Tibial nerve (tissue), 4 donors: Measurements from ENCODE around the gene CALHM5. TPM values are rescaled to one million over a fixed set of nuclear protein-coding genes. Genes with fewer than 3 reads are reported as not detected.

Experiments
- DNase-seq, 2 donors: peaks; one replicate each; pipeline ENCODE4 v3.0.0-alpha.2; 2019; ENCODE audit warnings: low spot score in 2 of 2
- H3K27ac ChIP-seq, 4 donors: fragments of 200-600 bp; sonication (generic) in 3 of 4; one replicate each; pipeline ENCODE4 v1.5.1; 2017 to 2019; ENCODE audit warnings: mild to moderate bottlenecking in 1 of 4
- H3K27me3 ChIP-seq, 2 donors: fragments of 200-600 bp; sonication (generic) in 1 of 2; one replicate each; pipeline versions ENCODE4 v1.5.1 to v1.6.0; 2017 to 2019
- H3K36me3 ChIP-seq, 3 donors: fragments of 200-600 bp; sonication (generic); one replicate each; pipeline ENCODE4 v1.5.1; 2018 to 2019
- H3K4me1 ChIP-seq, 4 donors: fragments of 200-600 bp; sonication (generic) in 3 of 4; one replicate each; pipeline ENCODE4 v1.5.1; 2017 to 2019
- H3K4me3 ChIP-seq, 4 donors: fragments of 200-600 bp; sonication (generic) in 3 of 4; one replicate each; pipeline ENCODE4 v1.5.1; 2017 to 2019; ENCODE audit warnings: mild to moderate bottlenecking in 1 of 4, moderate library complexity in 1 of 4
- H3K9me3 ChIP-seq, 4 donors: fragments of 200-600 bp; sonication (generic) in 3 of 4; one replicate each; pipeline ENCODE4 v1.5.1; 2017 to 2019
- EP300 ChIP-seq, 2 donors: sonication (generic); formaldehyde crosslinking; IDR thresholded peaks; one replicate each; pipeline ENCODE4 v1.6.1; 2017; ENCODE audit warnings: antibody characterized with exemption in 2 of 2, mild to moderate bottlenecking in 1 of 2
- POLR2A ChIP-seq, 2 donors: fragments of 450-650 bp; IDR thresholded peaks; one replicate each; pipeline ENCODE4 v1.6.1; 2017; ENCODE audit warnings: antibody characterized with exemption in 2 of 2, mild to moderate bottlenecking in 2 of 2, moderate library complexity in 2 of 2
- WGBS, 2 donors: methylation state at CpG; one replicate each; pipeline ENCODE4 v1.1.5; 2018; 5-methylcytosine and 5-hydroxymethylcytosine counted together
- total RNA-seq, 4 donors: library from RNA; depleted of rRNA; stranded (reverse); fragments of >200 nt; gene quantifications; one replicate each; pipeline ENCODE4 v1.1.0, GENCODE V29; 2016
- TF ChIP-seq, protein P1 (sequence below), 5 experiments: fragments of 200-600 bp in 3 of 5; fragments of 450-650 bp in 2 of 5; sonication (generic) in 3 of 5; IDR thresholded peaks; one replicate each; pipeline ENCODE4 v1.5.1; 2016 to 2019; ENCODE audit warnings: antibody characterized with exemption in 5 of 5, mild to moderate bottlenecking in 3 of 5, moderate library complexity in 2 of 5

The CALHM5 gene
- total RNA-seq, 4 donors from 2014 or later = 4.5 to 5.7 (median 5.0) TPM

DNA sequence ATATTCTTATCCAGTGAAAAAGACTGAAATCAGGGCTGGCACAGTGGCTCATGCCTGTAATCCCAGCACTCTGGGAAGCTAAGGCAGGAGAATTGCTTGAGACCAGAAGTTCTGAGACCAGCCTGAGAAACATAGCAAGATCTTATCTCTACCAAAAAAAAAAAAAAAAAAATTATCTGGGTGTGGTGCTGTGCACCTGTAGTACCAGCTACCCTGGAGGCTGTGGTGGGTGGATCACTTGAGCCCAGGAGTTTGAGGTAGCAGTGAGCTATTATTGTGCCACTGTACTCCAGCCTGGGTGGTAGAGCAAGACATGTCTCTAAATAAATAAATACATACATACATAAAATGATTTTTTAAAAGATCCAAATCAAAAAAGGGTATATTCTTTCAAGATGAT is 43.9 kb upstream of the CALHM5 start:
- TF ChIP-seq POLR2A (IDR thresholded peaks at IDR 0.05) (no peak), EP300 (IDR thresholded peaks at IDR 0.05) (no peak)
- TF ChIP-seq, protein P1, sequence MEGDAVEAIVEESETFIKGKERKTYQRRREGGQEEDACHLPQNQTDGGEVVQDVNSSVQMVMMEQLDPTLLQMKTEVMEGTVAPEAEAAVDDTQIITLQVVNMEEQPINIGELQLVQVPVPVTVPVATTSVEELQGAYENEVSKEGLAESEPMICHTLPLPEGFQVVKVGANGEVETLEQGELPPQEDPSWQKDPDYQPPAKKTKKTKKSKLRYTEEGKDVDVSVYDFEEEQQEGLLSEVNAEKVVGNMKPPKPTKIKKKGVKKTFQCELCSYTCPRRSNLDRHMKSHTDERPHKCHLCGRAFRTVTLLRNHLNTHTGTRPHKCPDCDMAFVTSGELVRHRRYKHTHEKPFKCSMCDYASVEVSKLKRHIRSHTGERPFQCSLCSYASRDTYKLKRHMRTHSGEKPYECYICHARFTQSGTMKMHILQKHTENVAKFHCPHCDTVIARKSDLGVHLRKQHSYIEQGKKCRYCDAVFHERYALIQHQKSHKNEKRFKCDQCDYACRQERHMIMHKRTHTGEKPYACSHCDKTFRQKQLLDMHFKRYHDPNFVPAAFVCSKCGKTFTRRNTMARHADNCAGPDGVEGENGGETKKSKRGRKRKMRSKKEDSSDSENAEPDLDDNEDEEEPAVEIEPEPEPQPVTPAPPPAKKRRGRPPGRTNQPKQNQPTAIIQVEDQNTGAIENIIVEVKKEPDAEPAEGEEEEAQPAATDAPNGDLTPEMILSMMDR (IDR thresholded peaks at IDR 0.05) = no peak

DNA sequence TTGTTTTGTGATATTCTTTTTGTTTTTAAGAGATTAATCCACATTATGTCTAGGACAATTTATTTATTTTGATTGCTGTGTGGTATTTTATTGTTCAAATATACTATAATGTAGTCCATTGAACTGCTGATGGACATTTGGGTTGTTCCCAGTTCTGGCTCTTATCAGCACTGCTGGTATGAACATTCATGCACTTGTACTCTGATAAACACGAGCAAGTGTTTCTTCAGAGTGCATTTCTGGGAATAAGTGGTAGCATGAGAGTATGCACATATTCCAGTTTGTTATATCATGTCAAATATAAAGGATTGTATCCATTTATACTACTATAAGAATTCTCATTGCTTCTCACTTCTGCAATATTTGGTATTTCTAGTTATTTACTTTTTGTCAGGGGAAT is 43.1 kb upstream of the CALHM5 start:
- Histone ChIP-seq H3K27ac (no peak overlapping the region), H3K9me3 (no peaks in the 10 kb centered on the region), H3K27me3 (no peaks in the 10 kb centered on the region), H3K4me1 (no peaks in the 10 kb centered on the region), H3K4me3 (no peak overlapping the region), H3K36me3 (no peaks in the 10 kb centered on the region)
- TF ChIP-seq, protein P1 (IDR thresholded peaks at IDR 0.05) = no peak
- TF ChIP-seq EP300 (IDR thresholded peaks at IDR 0.05) = no peak
- no peak for TF ChIP-seq POLR2A (IDR thresholded peaks at IDR 0.05)
- 77 to 80% methylated on average over 1 of the region's 1 CpG for whole genome bisulfite sequencing, 2 donors
- DNase-seq = no peak

More for the DNA sequence above, 43.9 kb upstream of the CALHM5 start:
- Histone ChIP-seq H3K27me3 (no peaks in the 10 kb centered on the region), H3K27ac (no peak overlapping the region), H3K36me3 (no peaks in the 10 kb centered on the region), H3K4me3 (no peak overlapping the region), H3K4me1 (peaks cover 0 to 4% (median 3%) of the 10 kb centered on the region in 4 donors), H3K9me3 (no peaks in the 10 kb centered on the region)
- no peak for DNase-seq

- H3K27ac ChIP-seq = no peak overlapping the region
- WGBS, 2 donors = 85 to 87% methylated on average over 1 of the region's 1 CpG
- H3K4me1 ChIP-seq = no peaks in the 10 kb centered on the region
These were observed 39.9 kb upstream of the CALHM5 start for GRCh38 chr6:116471531-116471930.

GRCh38 chr6:116472706-116473105 is 38.7 kb upstream of the CALHM5 start:
- no peak for DNase-seq
- TF ChIP-seq EP300 (IDR thresholded peaks at IDR 0.05) = no peak
- TF ChIP-seq POLR2A (IDR thresholded peaks at IDR 0.05) = no peak
- TF ChIP-seq, protein P1 (IDR thresholded peaks at IDR 0.05) = no peak
- Histone ChIP-seq H3K9me3 (no peaks in the 10 kb centered on the region), H3K4me3 (no peak overlapping the region), H3K36me3 (no peaks in the 10 kb centered on the region), H3K27ac (no peak overlapping the region), H3K4me1 (no peaks in the 10 kb centered on the region), H3K27me3 (no peaks in the 10 kb centered on the region)
- 71 to 77% methylated on average over 3 of the region's 3 CpGs for WGBS, 2 donors

More at GRCh38 chr6:116471531-116471930, 39.9 kb upstream of the CALHM5 start:
- DNase-seq = no peak
- Histone ChIP-seq H3K4me3 (no peak overlapping the region), H3K27me3 (no peaks in the 10 kb centered on the region), H3K36me3 (no peaks in the 10 kb centered on the region), H3K9me3 (no peaks in the 10 kb centered on the region)
- no peak for TF ChIP-seq EP300 (IDR thresholded peaks at IDR 0.05)
- TF ChIP-seq, protein P1 (IDR thresholded peaks at IDR 0.05) = no peak
- TF ChIP-seq POLR2A (IDR thresholded peaks at IDR 0.05) = no peak

DNA sequence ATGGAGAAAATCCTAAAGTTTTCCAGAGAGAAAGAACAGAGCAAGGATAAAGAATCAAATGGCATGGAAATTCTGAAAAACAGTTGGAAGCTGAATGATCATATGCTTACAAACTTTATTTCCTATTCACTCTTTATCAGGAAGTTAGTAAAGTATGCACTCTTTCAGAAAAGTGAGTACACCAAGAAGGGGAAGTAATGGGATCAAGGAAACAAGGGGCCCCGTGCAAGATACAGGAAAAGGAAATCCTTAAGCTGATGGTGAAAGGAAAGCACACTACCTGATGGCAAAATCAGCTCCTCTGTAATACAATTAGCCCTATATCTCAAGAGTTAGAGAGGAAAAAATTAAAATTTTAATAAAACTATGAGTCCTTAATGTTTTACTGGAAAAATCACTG is 36.3 kb upstream of the CALHM5 start:
- WGBS, 2 donors = 45 to 50% methylated on average over 1 of the region's 1 CpG
- H3K27ac ChIP-seq = no peak overlapping the region
- H3K9me3 ChIP-seq = no peaks in the 10 kb centered on the region
- no peak for TF ChIP-seq POLR2A (IDR thresholded peaks at IDR 0.05)
- TF ChIP-seq, protein P1 (IDR thresholded peaks at IDR 0.05) = no peak
- TF ChIP-seq EP300 (IDR thresholded peaks at IDR 0.05) = no peak
- DNase-seq = no peak
- H3K27me3 ChIP-seq = no peaks in the 10 kb centered on the region
- H3K36me3 ChIP-seq = no peaks in the 10 kb centered on the region
- no peak overlapping the region for H3K4me3 ChIP-seq
- H3K4me1 ChIP-seq = no peaks in the 10 kb centered on the region
